Right lobe of liver (tissue), 4 donors: ENCODE data around the gene NTN5.

Source experiments
- CTCF ChIP-seq, 4 donors: fragments of 200-600 bp in 3 of 4; fragments of 450-650 bp in 1 of 4; IDR thresholded peaks; one replicate each; pipeline versions ENCODE4 v1.5.1 to v1.8.0; 2016 to 2022; ENCODE audit warnings: antibody characterized with exemption in 4 of 4, mild to moderate bottlenecking in 2 of 4
- POLR2A ChIP-seq: fragments of 450-650 bp; IDR thresholded peaks from one replicate; pipeline ENCODE4 v1.6.1; 2017; ENCODE audit warnings: antibody characterized with exemption, mild to moderate bottlenecking
- donor health status: DM: no; HTN: no; CAD: no.
- donor health status: DM: no; HTN: no; CAD: no.
- donor health status: DM: no; HTN: yes; CAD: no.

GRCh38 chr19:48634036-48634342, 38.8 kb downstream of the NTN5 start:
- TF ChIP-seq CTCF (IDR thresholded peaks at IDR 0.05) (no peak), POLR2A (no peak)
